Adipocyte (in vitro differentiated cells): ENCODE measurements around the gene B4GALT5.

Source experiments
- DNase-seq: peaks from one replicate; pipeline ENCODE4 v3.0.0-alpha.2; 2015; ENCODE audit warnings: low read depth
- H3K27me3 ChIP-seq: replicated peaks from 2 replicates; pipeline ENCODE4 v1.7.0; 2013; ENCODE audit warnings: mild to moderate bottlenecking, low read length, moderate library complexity; ENCODE audit not compliant: control insufficient read depth, insufficient read depth
- H3K36me3 ChIP-seq: 2 replicates; pipeline ENCODE4 v1.7.0; 2013; ENCODE audit warnings: low read length, mild to moderate bottlenecking, moderate library complexity; ENCODE audit not compliant: control insufficient read depth, insufficient read depth, severe bottlenecking
- H3K4me1 ChIP-seq: 2 replicates; pipeline ENCODE4 v1.7.0; 2013; ENCODE audit warnings: mild to moderate bottlenecking, low read length, moderate library complexity; ENCODE audit not compliant: control insufficient read depth, insufficient read depth
- H3K4me3 ChIP-seq: 2 replicates; pipeline ENCODE4 v1.7.0; 2013; ENCODE audit warnings: mild to moderate bottlenecking, low read length, moderate library complexity
- H3K9ac ChIP-seq: 2 replicates; pipeline ENCODE4 v1.7.0; 2013; ENCODE audit warnings: mild to moderate bottlenecking, low read length, moderate library complexity
- H3K9me3 ChIP-seq: 2 replicates; pipeline ENCODE4 v1.7.0; 2013; ENCODE audit warnings: mild to moderate bottlenecking, low read length, moderate library complexity; ENCODE audit not compliant: control insufficient read depth

Gene B4GALT5

DNA sequence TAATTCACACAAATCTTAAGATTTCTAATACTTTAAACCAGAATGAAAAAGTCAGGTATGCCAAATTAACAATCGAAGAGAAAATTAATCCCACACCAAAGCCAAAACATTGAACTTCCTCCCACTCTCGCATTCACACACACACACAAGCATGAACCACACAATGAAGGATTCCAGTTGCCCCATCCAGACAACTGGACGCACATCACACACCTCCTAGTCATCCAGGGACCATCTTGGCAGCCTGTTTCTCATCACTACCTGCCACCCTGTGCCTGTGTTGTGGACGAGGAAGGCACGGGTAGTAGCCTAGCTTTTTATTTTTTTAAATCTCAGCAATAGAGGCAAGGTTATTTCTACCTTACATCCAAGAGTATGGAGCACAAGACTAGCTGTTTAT lies 15.2 kb downstream of the B4GALT5 start:
- Histone ChIP-seq H3K27me3 (no peaks in the 10 kb centered on the region), H3K9me3 (no peaks in the 10 kb centered on the region), H3K4me1 (peaks cover 46% of the 10 kb centered on the region), H3K9ac (no peak overlapping the region), H3K36me3 (no peaks in the 10 kb centered on the region), H3K4me3 (no peak overlapping the region)
- DNase-seq = no peak

- H3K4me3 ChIP-seq = no peak overlapping the region
- no peaks in the 10 kb centered on the region for H3K36me3 ChIP-seq
- H3K9ac ChIP-seq = no peak overlapping the region
- no peak for DNase-seq
- H3K4me1 ChIP-seq = peaks cover 46% of the 10 kb centered on the region
- H3K9me3 ChIP-seq = no peaks in the 10 kb centered on the region
- H3K27me3 ChIP-seq = no peaks in the 10 kb centered on the region
Observed at GRCh38 chr20:49697071-49697470, 16.6 kb downstream of the B4GALT5 start.

DNA sequence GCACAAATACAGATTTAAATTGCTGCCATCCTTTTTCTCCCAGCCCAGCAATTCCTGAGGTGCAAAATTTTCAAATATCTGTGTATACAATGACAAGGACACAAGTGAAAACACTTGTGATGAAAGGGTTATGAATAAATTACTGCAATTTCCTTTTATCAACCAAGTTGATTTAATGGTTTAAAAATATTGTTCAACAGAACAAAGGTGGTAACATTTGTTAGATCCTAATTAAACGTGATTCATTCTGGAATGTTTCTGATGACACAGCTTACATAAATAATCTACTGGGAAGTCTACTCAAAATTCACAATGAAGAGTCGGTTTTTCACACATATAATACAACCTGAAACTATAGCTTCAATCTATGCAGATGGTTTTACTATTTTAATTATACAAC lies 17.1 kb downstream of the B4GALT5 start:
- Histone ChIP-seq H3K4me1 (peaks cover 46% of the 10 kb centered on the region), H3K9me3 (no peaks in the 10 kb centered on the region), H3K4me3 (no peak overlapping the region), H3K36me3 (no peaks in the 10 kb centered on the region), H3K27me3 (no peaks in the 10 kb centered on the region), H3K9ac (no peak overlapping the region)
- peak; percentile 27 for DNase-seq

DNA sequence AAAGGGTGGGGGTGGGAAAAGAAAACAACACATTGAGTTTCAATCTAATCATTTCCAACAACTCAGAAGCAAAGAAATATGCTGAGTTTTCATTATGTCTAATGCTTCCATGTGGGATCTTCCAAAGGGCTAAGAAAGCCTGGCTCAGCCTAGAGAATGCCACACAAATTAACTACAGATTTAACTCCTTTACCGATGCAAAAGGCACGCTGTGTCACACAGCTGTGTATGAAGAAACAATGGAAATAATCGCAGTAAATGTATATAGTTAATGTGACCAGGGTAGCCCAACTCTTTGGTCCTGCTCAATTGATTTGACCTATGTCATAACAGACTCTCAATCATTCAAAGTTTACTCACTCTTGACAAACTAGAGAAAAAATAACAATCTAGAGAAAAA lies 17.8 kb downstream of the B4GALT5 start:
- no peak overlapping the region for H3K9ac ChIP-seq
- no peaks in the 10 kb centered on the region for H3K9me3 ChIP-seq
- no peaks in the 10 kb centered on the region for H3K36me3 ChIP-seq
- DNase-seq = peak; percentile 47
- no peaks in the 10 kb centered on the region for H3K27me3 ChIP-seq
- H3K4me3 ChIP-seq = no peak overlapping the region
- H3K4me1 ChIP-seq = peaks cover 44% of the 10 kb centered on the region

GRCh38 chr20:49694450-49695071 lies 19.1 kb downstream of the B4GALT5 start:
- no peaks in the 10 kb centered on the region for H3K9me3 ChIP-seq

GRCh38 chr20:49693435-49694171 lies 20.1 kb downstream of the B4GALT5 start:
- Histone ChIP-seq H3K36me3 (no peaks in the 10 kb centered on the region), H3K4me1 (peaks cover 25% of the 10 kb centered on the region), H3K4me3 (no peak overlapping the region), H3K9ac (no peak overlapping the region), H3K27me3 (no peaks in the 10 kb centered on the region), H3K9me3 (no peaks in the 10 kb centered on the region)
- DNase-seq = no peak

More at GRCh38 chr20:49694450-49695071, 19.1 kb downstream of the B4GALT5 start:
- H3K9ac ChIP-seq = no peak overlapping the region
- H3K27me3 ChIP-seq = no peaks in the 10 kb centered on the region
- no peak for DNase-seq
- no peak overlapping the region for H3K4me3 ChIP-seq
- no peaks in the 10 kb centered on the region for H3K36me3 ChIP-seq
- peaks cover 34% of the 10 kb centered on the region for H3K4me1 ChIP-seq

DNA sequence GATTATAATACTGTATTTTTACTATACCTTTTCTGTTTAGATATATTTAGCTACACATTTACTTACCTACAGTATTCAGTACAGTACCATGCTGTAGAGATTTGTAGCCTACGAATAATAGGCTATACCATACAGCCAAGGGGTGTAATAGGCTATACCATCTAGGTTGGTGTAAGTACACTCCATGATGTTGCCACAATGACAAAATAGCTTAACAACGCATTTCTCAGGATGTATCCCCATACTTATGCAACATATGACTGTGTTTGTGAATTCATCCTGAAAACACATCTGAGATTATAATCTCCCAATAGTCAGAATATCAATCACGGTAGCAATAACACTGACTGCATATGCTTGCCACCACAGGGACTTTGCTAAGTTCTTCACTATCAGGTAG lies 20.7 kb downstream of the B4GALT5 start:
- no peak overlapping the region for H3K4me3 ChIP-seq
- DNase-seq = no peak
- H3K9ac ChIP-seq = no peak overlapping the region
- no peaks in the 10 kb centered on the region for H3K27me3 ChIP-seq
- H3K36me3 ChIP-seq = no peaks in the 10 kb centered on the region
- H3K4me1 ChIP-seq = peaks cover 28% of the 10 kb centered on the region
- H3K9me3 ChIP-seq = no peaks in the 10 kb centered on the region

DNA sequence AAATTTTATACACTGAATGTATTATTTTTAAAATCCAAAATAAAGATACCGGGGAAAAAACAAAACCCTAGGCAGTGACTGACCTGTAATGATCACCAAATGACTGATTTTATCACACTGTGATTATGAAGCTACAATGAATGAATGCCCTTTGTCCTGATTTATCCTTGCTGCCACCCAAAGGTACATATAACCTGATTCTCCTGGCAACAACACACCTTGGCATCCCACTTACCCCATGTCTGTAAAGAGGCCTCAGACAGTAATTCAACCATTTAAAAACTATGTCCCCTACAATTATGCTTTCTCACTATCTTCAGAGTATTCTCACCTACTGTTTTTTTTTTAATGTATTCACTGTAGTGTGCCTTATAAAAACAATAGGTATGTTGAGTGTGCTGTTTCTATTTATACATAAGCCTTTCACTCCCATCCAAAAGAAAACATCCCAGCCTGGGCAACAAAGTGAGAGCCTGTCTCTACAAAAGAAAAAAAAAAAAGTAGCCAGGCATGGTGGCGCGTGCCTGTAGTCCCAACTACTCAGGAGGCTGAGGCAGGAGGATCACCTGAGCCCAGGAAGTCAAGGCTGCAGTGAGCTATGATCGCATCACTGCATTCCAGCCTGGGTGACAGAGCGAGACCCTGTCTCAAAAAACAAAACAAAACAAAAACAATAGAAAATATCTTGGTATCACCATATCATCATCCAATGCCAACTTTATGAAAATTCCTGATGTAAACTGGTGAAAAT lies 21.7 kb downstream of the B4GALT5 start:
- peaks cover 36% of the 10 kb centered on the region for H3K4me1 ChIP-seq
- H3K36me3 ChIP-seq = no peaks in the 10 kb centered on the region
- no peak overlapping the region for H3K9ac ChIP-seq
- H3K27me3 ChIP-seq = no peaks in the 10 kb centered on the region
- no peaks in the 10 kb centered on the region for H3K9me3 ChIP-seq
- DNase-seq = no peak
- H3K4me3 ChIP-seq = no peak overlapping the region

GRCh38 chr20:49690899-49691620 lies 22.6 kb downstream of the B4GALT5 start:
- no peak overlapping the region for H3K9ac ChIP-seq
- H3K27me3 ChIP-seq = no peaks in the 10 kb centered on the region
- H3K4me3 ChIP-seq = no peak overlapping the region
- no peaks in the 10 kb centered on the region for H3K36me3 ChIP-seq
- H3K9me3 ChIP-seq = no peaks in the 10 kb centered on the region
- peaks cover 38% of the 10 kb centered on the region for H3K4me1 ChIP-seq
- no peak for DNase-seq

DNA sequence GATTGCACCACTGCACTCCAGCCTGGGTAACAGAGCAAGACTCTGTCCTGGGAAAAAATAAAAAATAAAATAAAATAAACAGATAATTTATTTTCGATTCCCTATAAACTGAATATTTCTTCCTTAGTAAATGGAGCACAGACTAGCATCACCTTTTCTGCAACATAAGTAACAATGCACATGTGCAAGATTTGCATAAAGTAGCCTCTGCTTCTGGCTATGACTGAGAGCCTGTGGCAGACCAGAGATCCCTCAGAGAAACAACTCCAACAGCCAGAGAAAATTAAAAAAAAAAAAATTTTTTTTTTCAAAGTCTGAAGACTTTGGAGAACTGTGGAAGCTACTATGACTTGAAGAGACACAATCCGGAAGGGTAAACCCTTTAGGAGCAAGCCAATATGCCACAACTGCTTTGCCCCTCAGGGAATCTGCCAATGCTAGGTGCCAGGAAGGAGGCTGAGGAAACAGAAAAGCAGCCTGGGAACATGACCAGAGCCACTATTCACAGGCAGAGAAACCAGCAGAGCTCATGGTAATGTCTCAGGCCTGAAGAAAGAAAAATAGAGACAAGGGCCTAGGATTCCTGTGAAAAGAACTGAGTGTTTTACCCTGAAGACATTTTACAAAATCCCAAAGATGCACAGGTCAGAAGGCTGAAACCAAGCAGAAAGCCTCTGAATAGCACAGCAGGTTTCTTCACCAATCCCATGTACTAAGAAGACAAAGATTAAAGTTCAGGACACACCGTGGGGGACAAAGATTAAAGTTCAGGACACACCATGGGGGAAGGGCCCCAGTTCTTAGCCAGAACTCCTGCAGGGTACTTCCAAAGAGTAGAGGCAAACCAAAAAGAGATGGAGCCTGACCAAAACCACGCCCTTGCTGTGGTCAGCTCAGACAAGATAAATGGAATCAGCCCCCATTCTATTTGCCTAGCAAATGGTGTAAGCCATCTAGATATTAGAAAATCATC lies 25.8 kb downstream of the B4GALT5 start:
- Histone ChIP-seq H3K27me3 (no peaks in the 10 kb centered on the region), H3K4me1 (peaks cover 50% of the 10 kb centered on the region), H3K9ac (peak overlapping the region; percentile 60), H3K36me3 (no peaks in the 10 kb centered on the region), H3K9me3 (no peaks in the 10 kb centered on the region), H3K4me3 (no peak overlapping the region)
- DNase-seq = no peak
